WTC11 (cell line): Measurements from ENCODE around the gene CDC37L1. TPM values are rescaled to one million over a fixed set of nuclear protein-coding genes. Genes with fewer than 3 reads are reported as not detected.

ENCODE experiments used
- ATF3 ChIP-seq: sonication (generic); formaldehyde crosslinking; conservative IDR thresholded peaks from 2 replicates; pipeline ENCODE4 v1.8.1; 2022; ENCODE audit warnings: mild to moderate bottlenecking, missing genetic modification reagents
- CDX4 ChIP-seq: fragments of 250-450 bp; sonication (Bioruptor Pico); IDR thresholded peaks from 2 replicates; pipeline ENCODE4 v1.9.0; 2021; ENCODE audit warnings: moderate library complexity, mild to moderate bottlenecking, inconsistent platforms, borderline replicate concordance
- ESRRA ChIP-seq: sonication (generic); formaldehyde crosslinking; IDR thresholded peaks from 2 replicates; pipeline ENCODE4 v1.8.1; 2022; ENCODE audit warnings: mild to moderate bottlenecking, missing genetic modification reagents, borderline replicate concordance
- FOXJ3 ChIP-seq: sonication (generic); formaldehyde crosslinking; IDR thresholded peaks from 2 replicates; pipeline ENCODE4 v1.9.0; 2021; ENCODE audit warnings: missing genetic modification reagents, mild to moderate bottlenecking, borderline replicate concordance
- FOXK1 ChIP-seq: sonication (generic); formaldehyde crosslinking; IDR thresholded peaks from 2 replicates; pipeline ENCODE4 v1.8.0; 2022; ENCODE audit warnings: mild to moderate bottlenecking, moderate library complexity, missing genetic modification reagents
- GRHL2 ChIP-seq: fragments of 250-450 bp; sonication (Bioruptor Pico); IDR thresholded peaks from 2 replicates; pipeline ENCODE4 v1.8.0; 2022; ENCODE audit warnings: mild to moderate bottlenecking, moderate library complexity; ENCODE audit not compliant: insufficient replicate concordance, severe bottlenecking
- HMGXB4 ChIP-seq: sonication (generic); formaldehyde crosslinking; IDR thresholded peaks from 2 replicates; pipeline ENCODE4 v1.8.1; 2023; ENCODE audit warnings: mild to moderate bottlenecking, moderate library complexity, missing genetic modification reagents
- JAZF1 ChIP-seq: fragments of 250-450 bp; sonication (Bioruptor Pico); IDR thresholded peaks from 2 replicates; pipeline ENCODE4 v1.9.0; 2021; ENCODE audit warnings: moderate library complexity, mild to moderate bottlenecking, inconsistent platforms
- JUN ChIP-seq: sonication (generic); formaldehyde crosslinking; IDR thresholded peaks from 2 replicates; pipeline ENCODE4 v1.8.0; 2023; ENCODE audit warnings: mild to moderate bottlenecking, missing genetic modification reagents
- KAT7 ChIP-seq: sonication (generic); formaldehyde crosslinking; IDR thresholded peaks from 2 replicates; pipeline ENCODE4 v1.8.1; 2023; ENCODE audit warnings: missing genetic modification reagents, mild to moderate bottlenecking, borderline replicate concordance
- MYBL2 ChIP-seq: sonication (generic); formaldehyde crosslinking; IDR thresholded peaks from 2 replicates; pipeline ENCODE4 v1.8.1; 2023; ENCODE audit warnings: mild to moderate bottlenecking, moderate library complexity, missing genetic modification reagents
- NR3C1 ChIP-seq: sonication (generic); formaldehyde crosslinking; conservative IDR thresholded peaks from 2 replicates; pipeline ENCODE4 v1.8.1; 2023; ENCODE audit warnings: low read depth, mild to moderate bottlenecking, missing genetic modification reagents
- RORB ChIP-seq: fragments of 250-450 bp; sonication (Bioruptor Pico); IDR thresholded peaks from 2 replicates; pipeline ENCODE4 v1.9.0; 2021; ENCODE audit warnings: mild to moderate bottlenecking
- SOX15 ChIP-seq: fragments of 250-450 bp; sonication (Bioruptor Pico); IDR thresholded peaks from 2 replicates; pipeline ENCODE4 v1.9.0; 2021; ENCODE audit warnings: mild to moderate bottlenecking
- TCF7 ChIP-seq: sonication (generic); formaldehyde crosslinking; IDR thresholded peaks from 2 replicates; pipeline ENCODE4 v1.8.0; 2022; ENCODE audit warnings: mild to moderate bottlenecking, low read depth, missing genetic modification reagents, moderate library complexity
- ZNF121 ChIP-seq: sonication (generic); formaldehyde crosslinking; IDR thresholded peaks from 2 replicates; pipeline ENCODE4 v1.8.0; 2023; ENCODE audit warnings: missing genetic modification reagents
- ZNF317 ChIP-seq: sonication (generic); formaldehyde crosslinking; IDR thresholded peaks from 2 replicates; pipeline ENCODE4 v1.8.1; 2023; ENCODE audit warnings: low read depth, mild to moderate bottlenecking, moderate library complexity, missing genetic modification reagents, borderline replicate concordance
- ZNF423 ChIP-seq: fragments of 250-450 bp; sonication (Bioruptor Pico); IDR thresholded peaks from 2 replicates; pipeline ENCODE4 v2.1.2; 2022; ENCODE audit warnings: mild to moderate bottlenecking, moderate library complexity
- ZNF512 ChIP-seq: sonication (generic); formaldehyde crosslinking; IDR thresholded peaks from 2 replicates; pipeline ENCODE4 v1.8.1; 2022; ENCODE audit warnings: missing genetic modification reagents, borderline replicate concordance
- ZNF532 ChIP-seq: fragments of 250-450 bp; sonication (Bioruptor Pico); IDR thresholded peaks from 2 replicates; pipeline ENCODE4 v1.9.0; 2021; ENCODE audit warnings: mild to moderate bottlenecking, borderline replicate concordance
- total RNA-seq: library from RNA; stranded (reverse); gene quantifications from 3 replicates; pipeline ENCODE4 v1.2.3, GENCODE V29; 2021
- TF ChIP-seq, protein P1 (sequence below): sonication (generic); formaldehyde crosslinking; IDR thresholded peaks from 2 replicates; pipeline ENCODE4 v1.8.0; 2022; ENCODE audit warnings: missing genetic modification reagents
- TF ChIP-seq, protein P2 (sequence below): fragments of 200-600 bp; IDR thresholded peaks from 2 replicates; pipeline ENCODE4 v1.8.0; 2022; ENCODE audit warnings: antibody characterized with exemption

CDC37L1 gene
- total RNA-seq, 1 experiment from 2014 or later = 20.1 TPM

GRCh38 chr9:4662108-4662988, 17.0 kb upstream of the CDC37L1 start, which contains the start of gene PLPP6 (continued):
- TF ChIP-seq, protein P1, sequence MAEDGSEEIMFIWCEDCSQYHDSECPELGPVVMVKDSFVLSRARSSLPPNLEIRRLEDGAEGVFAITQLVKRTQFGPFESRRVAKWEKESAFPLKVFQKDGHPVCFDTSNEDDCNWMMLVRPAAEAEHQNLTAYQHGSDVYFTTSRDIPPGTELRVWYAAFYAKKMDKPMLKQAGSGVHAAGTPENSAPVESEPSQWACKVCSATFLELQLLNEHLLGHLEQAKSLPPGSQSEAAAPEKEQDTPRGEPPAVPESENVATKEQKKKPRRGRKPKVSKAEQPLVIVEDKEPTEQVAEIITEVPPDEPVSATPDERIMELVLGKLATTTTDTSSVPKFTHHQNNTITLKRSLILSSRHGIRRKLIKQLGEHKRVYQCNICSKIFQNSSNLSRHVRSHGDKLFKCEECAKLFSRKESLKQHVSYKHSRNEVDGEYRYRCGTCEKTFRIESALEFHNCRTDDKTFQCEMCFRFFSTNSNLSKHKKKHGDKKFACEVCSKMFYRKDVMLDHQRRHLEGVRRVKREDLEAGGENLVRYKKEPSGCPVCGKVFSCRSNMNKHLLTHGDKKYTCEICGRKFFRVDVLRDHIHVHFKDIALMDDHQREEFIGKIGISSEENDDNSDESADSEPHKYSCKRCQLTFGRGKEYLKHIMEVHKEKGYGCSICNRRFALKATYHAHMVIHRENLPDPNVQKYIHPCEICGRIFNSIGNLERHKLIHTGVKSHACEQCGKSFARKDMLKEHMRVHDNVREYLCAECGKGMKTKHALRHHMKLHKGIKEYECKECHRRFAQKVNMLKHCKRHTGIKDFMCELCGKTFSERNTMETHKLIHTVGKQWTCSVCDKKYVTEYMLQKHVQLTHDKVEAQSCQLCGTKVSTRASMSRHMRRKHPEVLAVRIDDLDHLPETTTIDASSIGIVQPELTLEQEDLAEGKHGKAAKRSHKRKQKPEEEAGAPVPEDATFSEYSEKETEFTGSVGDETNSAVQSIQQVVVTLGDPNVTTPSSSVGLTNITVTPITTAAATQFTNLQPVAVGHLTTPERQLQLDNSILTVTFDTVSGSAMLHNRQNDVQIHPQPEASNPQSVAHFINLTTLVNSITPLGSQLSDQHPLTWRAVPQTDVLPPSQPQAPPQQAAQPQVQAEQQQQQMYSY = no peak
- no peak for TF ChIP-seq FOXJ3 (CRISPR knock-in tag)
- TF ChIP-seq ESRRA = 0 out of 2 replicates have a peak, but pooled peaks have one; percentile 62
- TF ChIP-seq ZNF512 (CRISPR knock-in tag) = no peak
- no peak for TF ChIP-seq ZNF532 (CRISPR knock-in tag)
- no peak for TF ChIP-seq ZNF317 (CRISPR knock-in tag)
- no peak for TF ChIP-seq GRHL2 (CRISPR knock-in tag)
- peak; percentile 81; the same call in 1 of the 2 replicates for TF ChIP-seq KAT7
- no peak for TF ChIP-seq JAZF1
- peak; percentile 99 for TF ChIP-seq HMGXB4
- no peak for TF ChIP-seq TCF7
- TF ChIP-seq ATF3 (CRISPR knock-in tag) = no peak
- no peak for TF ChIP-seq ZNF423
- peak; percentile 69; the same call in 1 of the 2 replicates for TF ChIP-seq MYBL2 (CRISPR knock-in tag)
- TF ChIP-seq ZNF121 = no peak
- TF ChIP-seq, protein P2, sequence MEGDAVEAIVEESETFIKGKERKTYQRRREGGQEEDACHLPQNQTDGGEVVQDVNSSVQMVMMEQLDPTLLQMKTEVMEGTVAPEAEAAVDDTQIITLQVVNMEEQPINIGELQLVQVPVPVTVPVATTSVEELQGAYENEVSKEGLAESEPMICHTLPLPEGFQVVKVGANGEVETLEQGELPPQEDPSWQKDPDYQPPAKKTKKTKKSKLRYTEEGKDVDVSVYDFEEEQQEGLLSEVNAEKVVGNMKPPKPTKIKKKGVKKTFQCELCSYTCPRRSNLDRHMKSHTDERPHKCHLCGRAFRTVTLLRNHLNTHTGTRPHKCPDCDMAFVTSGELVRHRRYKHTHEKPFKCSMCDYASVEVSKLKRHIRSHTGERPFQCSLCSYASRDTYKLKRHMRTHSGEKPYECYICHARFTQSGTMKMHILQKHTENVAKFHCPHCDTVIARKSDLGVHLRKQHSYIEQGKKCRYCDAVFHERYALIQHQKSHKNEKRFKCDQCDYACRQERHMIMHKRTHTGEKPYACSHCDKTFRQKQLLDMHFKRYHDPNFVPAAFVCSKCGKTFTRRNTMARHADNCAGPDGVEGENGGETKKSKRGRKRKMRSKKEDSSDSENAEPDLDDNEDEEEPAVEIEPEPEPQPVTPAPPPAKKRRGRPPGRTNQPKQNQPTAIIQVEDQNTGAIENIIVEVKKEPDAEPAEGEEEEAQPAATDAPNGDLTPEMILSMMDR = no peak
- TF ChIP-seq JUN (CRISPR knock-in tag) = no peak
- no peak for TF ChIP-seq CDX4 (CRISPR knock-in tag)
- no peak for TF ChIP-seq NR3C1 (CRISPR knock-in tag)
- no peak; the same call in none of the 2 replicates for TF ChIP-seq FOXK1 (CRISPR knock-in tag)
- no peak for TF ChIP-seq SOX15
- no peak for TF ChIP-seq RORB
